ENCODE data around the gene PHRF1.

The PHRF1 gene

GRCh38 chr11:575313-575995, 816 bp upstream of the PHRF1 start:
- DNase-seq (ENCODE audit: low spot score): no peak

GRCh38 chr11:576811-577610, 741 bp downstream of the PHRF1 start:
- no peak for DNase-seq (ENCODE audit: low spot score)

- no peak for DNase-seq (ENCODE audit: low spot score)
These were observed 1.3 kb downstream of the PHRF1 start for GRCh38 chr11:577611-577894.

- DNase-seq (ENCODE audit: low spot score): no peak
These were observed 2.2 kb downstream of the PHRF1 start for GRCh38 chr11:578276-579035.

- DNase-seq (ENCODE audit: low spot score): no peak
These were observed 3.7 kb downstream of the PHRF1 start for GRCh38 chr11:579830-580601.

GRCh38 chr11:581342-581741, 5.1 kb downstream of the PHRF1 start:
- no peak for DNase-seq (ENCODE audit: low spot score)

GRCh38 chr11:581752-582151, 5.5 kb downstream of the PHRF1 start:
- DNase-seq (ENCODE audit: low spot score): no peak

- no peak for DNase-seq (ENCODE audit: low spot score)
These were observed 8.0 kb downstream of the PHRF1 start for GRCh38 chr11:584287-584686.

- no peak for DNase-seq (ENCODE audit: low spot score)
These were observed 10.4 kb downstream of the PHRF1 start for GRCh38 chr11:586376-587316.

- DNase-seq (ENCODE audit: low spot score): no peak
These were observed 11.3 kb downstream of the PHRF1 start for GRCh38 chr11:587546-587945.

GRCh38 chr11:587978-588380, 11.7 kb downstream of the PHRF1 start:
- no peak for DNase-seq (ENCODE audit: low spot score)

GRCh38 chr11:589798-590197, 13.5 kb downstream of the PHRF1 start:
- DNase-seq (ENCODE audit: low spot score): no peak

GRCh38 chr11:590997-591396, 14.7 kb downstream of the PHRF1 start:
- no peak for DNase-seq (ENCODE audit: low spot score)

GRCh38 chr11:592501-592900, 16.2 kb downstream of the PHRF1 start:
- DNase-seq (ENCODE audit: low spot score): no peak

- DNase-seq (ENCODE audit: low spot score): no peak
These were observed 16.6 kb downstream of the PHRF1 start for GRCh38 chr11:592918-593317.

- no peak for DNase-seq (ENCODE audit: low spot score)
These were observed 17.1 kb downstream of the PHRF1 start for GRCh38 chr11:593347-593746.

- no peak for DNase-seq (ENCODE audit: low spot score)
These were observed 19.1 kb downstream of the PHRF1 start for GRCh38 chr11:595400-595799.

GRCh38 chr11:596374-596773, 20.1 kb downstream of the PHRF1 start:
- DNase-seq (ENCODE audit: low spot score): no peak

- no peak for DNase-seq (ENCODE audit: low spot score)
These were observed 21.0 kb downstream of the PHRF1 start for GRCh38 chr11:597166-597725.

GRCh38 chr11:598005-598680, 21.9 kb downstream of the PHRF1 start:
- DNase-seq (ENCODE audit: low spot score): no peak

All from germinal center (tissue), 1 donor.